ENCODE measurements around the gene PSMB11. TPM values are rescaled to one million over a fixed set of nuclear protein-coding genes. Genes with fewer than 3 reads are reported as not detected.

The PSMB11 gene
- total and polyA plus RNA-seq, 8 donors, result not detected

DNA sequence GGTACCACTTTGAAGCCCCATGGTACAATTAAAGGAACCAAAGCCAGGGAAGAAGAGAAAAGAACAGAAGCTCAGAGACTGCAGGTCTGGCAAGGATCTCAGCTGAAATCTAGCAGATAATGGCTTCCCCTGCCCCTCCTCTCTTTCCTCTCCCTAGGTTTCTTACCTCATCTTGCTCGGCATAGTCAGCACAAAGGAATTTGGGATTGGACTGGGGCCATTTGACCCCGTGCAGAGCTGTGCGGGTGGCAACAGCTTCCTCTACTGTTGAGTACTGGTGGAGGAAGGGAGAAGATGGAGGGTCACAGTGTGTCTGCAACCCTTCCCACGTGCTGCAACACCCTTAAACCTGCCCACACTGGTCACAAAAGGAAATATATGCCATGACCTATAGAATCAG, 20.0 kb downstream of the PSMB11 start:
- Histone ChIP-seq H3K36me3 (peaks cover 5 to 87% of the 10 kb centered on the region in 2 donors), H3K27me3 (peaks cover 0 to 4% of the 10 kb centered on the region in 2 donors), H3K9me3 (no peaks in the 10 kb centered on the region), H3K27ac (peak overlapping the region in 1 of 2 donors; percentile 45), H3K4me1 (peaks cover under 1 to 25% of the 10 kb centered on the region in 2 donors), H3K4me3 (no peak overlapping the region)
- peak in 2 of 4 donors; percentile 50 to 68 for DNase-seq
- peak; percentile 44 for ATAC-seq
- TF ChIP-seq, protein P1, sequence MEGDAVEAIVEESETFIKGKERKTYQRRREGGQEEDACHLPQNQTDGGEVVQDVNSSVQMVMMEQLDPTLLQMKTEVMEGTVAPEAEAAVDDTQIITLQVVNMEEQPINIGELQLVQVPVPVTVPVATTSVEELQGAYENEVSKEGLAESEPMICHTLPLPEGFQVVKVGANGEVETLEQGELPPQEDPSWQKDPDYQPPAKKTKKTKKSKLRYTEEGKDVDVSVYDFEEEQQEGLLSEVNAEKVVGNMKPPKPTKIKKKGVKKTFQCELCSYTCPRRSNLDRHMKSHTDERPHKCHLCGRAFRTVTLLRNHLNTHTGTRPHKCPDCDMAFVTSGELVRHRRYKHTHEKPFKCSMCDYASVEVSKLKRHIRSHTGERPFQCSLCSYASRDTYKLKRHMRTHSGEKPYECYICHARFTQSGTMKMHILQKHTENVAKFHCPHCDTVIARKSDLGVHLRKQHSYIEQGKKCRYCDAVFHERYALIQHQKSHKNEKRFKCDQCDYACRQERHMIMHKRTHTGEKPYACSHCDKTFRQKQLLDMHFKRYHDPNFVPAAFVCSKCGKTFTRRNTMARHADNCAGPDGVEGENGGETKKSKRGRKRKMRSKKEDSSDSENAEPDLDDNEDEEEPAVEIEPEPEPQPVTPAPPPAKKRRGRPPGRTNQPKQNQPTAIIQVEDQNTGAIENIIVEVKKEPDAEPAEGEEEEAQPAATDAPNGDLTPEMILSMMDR (IDR thresholded peaks at IDR 0.05), result no peak
- intact Hi-C loops (cut with DNase I), result no loop called here

DNA sequence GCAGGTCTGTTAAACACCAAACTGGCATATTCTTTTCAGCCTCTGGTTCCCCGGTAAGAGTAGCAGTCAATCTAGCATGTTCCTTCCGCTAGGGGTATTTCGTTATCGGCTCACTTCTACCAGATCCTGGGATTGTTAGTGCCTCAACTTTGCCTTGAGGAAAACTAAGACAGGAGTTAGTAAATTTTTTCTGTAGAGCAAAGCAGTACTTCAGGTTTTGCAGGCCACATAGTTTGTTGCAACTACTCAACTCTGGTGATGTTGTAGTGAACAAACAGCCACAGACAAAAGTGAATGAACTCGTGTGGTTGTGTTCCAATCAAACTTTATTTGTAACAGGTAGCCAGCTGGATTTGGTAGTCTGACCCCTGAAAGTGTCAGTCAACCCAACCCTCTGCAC, 21.6 kb downstream of the PSMB11 start:
- H3K4me3 ChIP-seq, result no peak overlapping the region
- H3K27ac ChIP-seq, result no peak overlapping the region
- DNase-seq, result no peak
- H3K9me3 ChIP-seq, result no peaks in the 10 kb centered on the region
- H3K36me3 ChIP-seq, result peaks cover 5 to 100% of the 10 kb centered on the region in 2 donors
- intact Hi-C loops (cut with DNase I), result no loop called here
- peaks cover 0 to 18% of the 10 kb centered on the region in 2 donors for H3K4me1 ChIP-seq
- ATAC-seq, result no peak
- TF ChIP-seq, protein P1 (IDR thresholded peaks at IDR 0.05), result no peak
- no peaks in the 10 kb centered on the region for H3K27me3 ChIP-seq

DNA sequence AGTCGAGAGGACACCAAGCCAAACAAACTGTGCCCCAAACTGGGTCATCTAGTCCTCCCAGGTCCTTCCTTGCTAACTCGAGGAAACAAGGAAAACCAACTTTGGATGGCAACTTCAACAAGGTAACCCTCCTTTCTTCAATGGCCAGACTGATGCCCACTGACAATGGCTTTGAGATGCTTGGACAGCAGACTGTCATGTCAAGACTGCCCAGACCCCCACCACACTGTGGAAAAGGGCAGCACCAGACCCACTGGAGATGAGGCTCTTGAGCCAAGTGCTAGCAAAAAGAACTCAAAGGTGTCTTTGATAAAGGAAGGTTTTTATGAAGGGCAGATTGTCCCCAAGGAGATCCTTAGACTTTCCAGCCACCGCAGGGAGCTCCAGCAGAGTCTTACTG, 24.4 kb downstream of the PSMB11 start:
- peaks cover 5 to 80% of the 10 kb centered on the region in 2 donors for H3K36me3 ChIP-seq
- H3K9me3 ChIP-seq, result no peaks in the 10 kb centered on the region
- no peaks in the 10 kb centered on the region for H3K27me3 ChIP-seq
- DNase-seq, result no peak
- intact Hi-C loops (cut with DNase I), result loop anchor here in 1 of 2 donors (5.0 kb wide), 1 partner anchor 41 kb away; no protein-coding TSS in a partner anchor
- no peak overlapping the region for H3K27ac ChIP-seq
- peaks cover 0 to 44% of the 10 kb centered on the region in 2 donors for H3K4me1 ChIP-seq
- TF ChIP-seq, protein P1 (IDR thresholded peaks at IDR 0.05), result no peak
- H3K4me3 ChIP-seq, result no peak overlapping the region
- ATAC-seq, result no peak

DNA sequence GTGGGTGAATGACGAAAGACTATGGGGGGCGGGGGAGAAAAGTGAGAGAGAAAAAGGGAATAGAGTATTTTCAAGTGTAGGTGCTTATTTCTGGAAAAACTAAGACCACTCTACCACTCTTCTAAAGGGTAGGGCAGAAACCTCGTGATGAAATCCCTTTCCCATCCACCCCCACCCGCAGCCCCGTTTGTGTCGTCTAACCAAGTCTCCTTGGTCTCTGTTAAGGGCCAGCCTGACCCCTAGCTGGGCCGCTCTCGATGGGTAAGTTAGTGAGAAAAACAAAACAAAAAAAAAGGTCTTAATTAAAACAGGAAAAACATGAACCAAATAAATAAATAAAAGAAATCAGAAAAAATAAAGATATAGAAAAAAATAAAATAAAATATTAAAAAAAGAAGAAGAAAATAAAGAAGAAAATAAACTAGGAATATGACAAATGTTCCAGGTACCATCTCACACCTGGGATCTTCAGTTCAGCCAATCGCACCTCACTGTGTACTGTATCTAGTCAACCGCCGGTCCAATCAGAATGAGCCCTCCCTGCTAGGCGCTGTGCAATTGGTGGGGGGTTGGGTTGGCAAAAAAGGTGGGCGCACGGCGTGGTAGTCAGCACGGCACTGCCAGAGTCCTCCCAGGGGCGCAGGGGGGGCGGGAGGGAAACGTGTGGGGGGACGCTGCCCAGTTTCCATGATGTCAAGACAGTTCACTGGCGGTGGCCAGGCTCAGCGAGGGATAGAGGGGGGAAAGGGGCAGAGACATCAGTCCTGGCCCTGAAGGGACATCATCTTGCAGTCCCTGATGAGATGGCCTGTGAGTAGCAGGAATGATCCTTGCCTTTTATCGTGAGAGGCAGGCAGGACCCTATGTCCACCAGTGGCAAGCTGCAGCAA, 25.1 kb downstream of the PSMB11 start:
- Histone ChIP-seq H3K27me3 (no peaks in the 10 kb centered on the region), H3K27ac (no peak overlapping the region), H3K4me1 (peaks cover 6 to 48% of the 10 kb centered on the region in 2 donors), H3K4me3 (no peak overlapping the region), H3K36me3 (peaks cover 5 to 74% of the 10 kb centered on the region in 2 donors), H3K9me3 (no peaks in the 10 kb centered on the region)
- no peak for ATAC-seq
- DNase-seq, result no peak
- TF ChIP-seq, protein P1 (IDR thresholded peaks at IDR 0.05), result no peak
- intact Hi-C loops (cut with DNase I), result loop anchor here in 1 of 2 donors (5.0 kb wide), 1 partner anchor 40 kb away; no protein-coding TSS in a partner anchor

Data from left lung (tissue), 10 donors.